ENCODE data around the gene SLC6A18. TPM values are rescaled to one million over a fixed set of nuclear protein-coding genes. Genes with fewer than 3 reads are reported as not detected.

Gene SLC6A18
- total and polyA plus RNA-seq, 9 of the 15 experiments (the other 6 are each of a cell fraction or from before 2014, with no cell fraction given): not detected

- TF ChIP-seq, protein P1, sequence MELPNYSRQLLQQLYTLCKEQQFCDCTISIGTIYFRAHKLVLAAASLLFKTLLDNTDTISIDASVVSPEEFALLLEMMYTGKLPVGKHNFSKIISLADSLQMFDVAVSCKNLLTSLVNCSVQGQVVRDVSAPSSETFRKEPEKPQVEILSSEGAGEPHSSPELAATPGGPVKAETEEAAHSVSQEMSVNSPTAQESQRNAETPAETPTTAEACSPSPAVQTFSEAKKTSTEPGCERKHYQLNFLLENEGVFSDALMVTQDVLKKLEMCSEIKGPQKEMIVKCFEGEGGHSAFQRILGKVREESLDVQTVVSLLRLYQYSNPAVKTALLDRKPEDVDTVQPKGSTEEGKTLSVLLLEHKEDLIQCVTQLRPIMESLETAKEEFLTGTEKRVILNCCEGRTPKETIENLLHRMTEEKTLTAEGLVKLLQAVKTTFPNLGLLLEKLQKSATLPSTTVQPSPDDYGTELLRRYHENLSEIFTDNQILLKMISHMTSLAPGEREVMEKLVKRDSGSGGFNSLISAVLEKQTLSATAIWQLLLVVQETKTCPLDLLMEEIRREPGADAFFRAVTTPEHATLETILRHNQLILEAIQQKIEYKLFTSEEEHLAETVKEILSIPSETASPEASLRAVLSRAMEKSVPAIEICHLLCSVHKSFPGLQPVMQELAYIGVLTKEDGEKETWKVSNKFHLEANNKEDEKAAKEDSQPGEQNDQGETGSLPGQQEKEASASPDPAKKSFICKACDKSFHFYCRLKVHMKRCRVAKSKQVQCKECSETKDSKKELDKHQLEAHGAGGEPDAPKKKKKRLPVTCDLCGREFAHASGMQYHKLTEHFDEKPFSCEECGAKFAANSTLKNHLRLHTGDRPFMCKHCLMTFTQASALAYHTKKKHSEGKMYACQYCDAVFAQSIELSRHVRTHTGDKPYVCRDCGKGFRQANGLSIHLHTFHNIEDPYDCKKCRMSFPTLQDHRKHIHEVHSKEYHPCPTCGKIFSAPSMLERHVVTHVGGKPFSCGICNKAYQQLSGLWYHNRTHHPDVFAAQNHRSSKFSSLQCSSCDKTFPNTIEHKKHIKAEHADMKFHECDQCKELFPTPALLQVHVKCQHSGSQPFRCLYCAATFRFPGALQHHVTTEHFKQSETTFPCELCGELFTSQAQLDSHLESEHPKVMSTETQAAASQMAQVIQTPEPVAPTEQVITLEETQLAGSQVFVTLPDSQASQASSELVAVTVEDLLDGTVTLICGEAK (IDR thresholded peaks at IDR 0.05): no peak
- TF ChIP-seq, protein P1 (CRISPR knock-in tag; IDR thresholded peaks at IDR 0.05): no peak
- TF ChIP-seq E2F4 (CRISPR knock-in tag; IDR thresholded peaks at IDR 0.05; ENCODE audit: low read depth): no peak
- TF ChIP-seq, protein P2, sequence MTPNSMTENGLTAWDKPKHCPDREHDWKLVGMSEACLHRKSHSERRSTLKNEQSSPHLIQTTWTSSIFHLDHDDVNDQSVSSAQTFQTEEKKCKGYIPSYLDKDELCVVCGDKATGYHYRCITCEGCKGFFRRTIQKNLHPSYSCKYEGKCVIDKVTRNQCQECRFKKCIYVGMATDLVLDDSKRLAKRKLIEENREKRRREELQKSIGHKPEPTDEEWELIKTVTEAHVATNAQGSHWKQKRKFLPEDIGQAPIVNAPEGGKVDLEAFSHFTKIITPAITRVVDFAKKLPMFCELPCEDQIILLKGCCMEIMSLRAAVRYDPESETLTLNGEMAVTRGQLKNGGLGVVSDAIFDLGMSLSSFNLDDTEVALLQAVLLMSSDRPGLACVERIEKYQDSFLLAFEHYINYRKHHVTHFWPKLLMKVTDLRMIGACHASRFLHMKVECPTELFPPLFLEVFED (CRISPR knock-in tag; conservative IDR thresholded peaks at IDR 0.05): no peak
- TF ChIP-seq TBL1XR1 (IDR thresholded peaks at IDR 0.05; ENCODE audit: low read length in 2 of 2): no peak
- TF ChIP-seq BACH1 (tag; IDR thresholded peaks at IDR 0.05): no peak
These were observed 43.5 kb downstream of the SLC6A18 start (continued) for GRCh38 chr5:1268666-1269065.

Measured in K562 (cell line).